Liver (tissue), 9 donors: ENCODE results near the gene IGHMBP2. TPM values are rescaled to one million over a fixed set of nuclear protein-coding genes. Genes with fewer than 3 reads are reported as not detected.

ENCODE experiments used
- DNase-seq: peaks from one replicate; pipeline ENCODE4 v3.0.0-alpha.2; 2017; ENCODE audit warnings: low spot score
- H3K27ac ChIP-seq, 2 donors: one replicate each; pipeline ENCODE4 v1.7.0; 2013; ENCODE audit warnings: inconsistent platforms in 2 of 2, low read length in 2 of 2, control low read depth in 1 of 2, low read depth in 1 of 2, mild to moderate bottlenecking in 1 of 2
- H3K27me3 ChIP-seq, 4 donors: one replicate each; pipeline versions ENCODE4 v1.6.1 to v1.7.0; 2013; ENCODE audit warnings: low read length in 3 of 4, inconsistent platforms in 1 of 4, mild to moderate bottlenecking in 1 of 4, moderate library complexity in 1 of 4; ENCODE audit not compliant: control insufficient read depth in 4 of 4, insufficient read depth in 4 of 4
- H3K36me3 ChIP-seq, 4 donors: one replicate each; pipeline versions ENCODE4 v1.6.1 to v1.7.0; 2013; ENCODE audit warnings: low read length in 3 of 4, mild to moderate bottlenecking in 3 of 4, low read depth in 1 of 4, moderate library complexity in 1 of 4; ENCODE audit not compliant: control insufficient read depth in 4 of 4, insufficient read depth in 3 of 4
- H3K4me1 ChIP-seq, 4 donors: one replicate each; pipeline versions ENCODE4 v1.6.1 to v1.7.0; 2013; ENCODE audit warnings: low read length in 3 of 4, mild to moderate bottlenecking in 3 of 4, moderate library complexity in 1 of 4; ENCODE audit not compliant: control insufficient read depth in 4 of 4, insufficient read depth in 4 of 4
- H3K4me3 ChIP-seq, 3 donors: one replicate each; pipeline versions ENCODE4 v1.6.1 to v1.7.0; 2013; ENCODE audit warnings: low read length in 3 of 3, control low read depth in 1 of 3, low read depth in 1 of 3, mild to moderate bottlenecking in 1 of 3
- H3K9ac ChIP-seq, 2 donors: one replicate each; pipeline ENCODE4 v1.7.0; 2013; ENCODE audit warnings: low read length in 2 of 2, mild to moderate bottlenecking in 2 of 2, moderate library complexity in 2 of 2, control low read depth in 1 of 2, low read depth in 1 of 2
- H3K9me3 ChIP-seq, 4 donors: one replicate each; pipeline versions ENCODE4 v1.6.1 to v1.7.0; 2013; ENCODE audit warnings: low read length in 3 of 4; ENCODE audit not compliant: control insufficient read depth in 4 of 4
- ATF3 ChIP-seq: IDR thresholded peaks from 2 replicates; pipeline ENCODE4 v1.6.1; 2016; ENCODE audit warnings: antibody characterized with exemption
- CTCF ChIP-seq: fragments of 150-350 bp; IDR thresholded peaks from 2 replicates; pipeline ENCODE4 v1.5.1; 2017; ENCODE audit warnings: improper control_type of control experiment, low read depth, low read length; ENCODE audit not compliant: missing input control
- EGR1 ChIP-seq, 2 donors: IDR thresholded peaks; 2 replicates each; pipeline ENCODE4 v1.6.1; 2016 to 2018; ENCODE audit warnings: antibody characterized with exemption in 2 of 2, low read depth in 2 of 2
- FOXA1 ChIP-seq: IDR thresholded peaks from 2 replicates; pipeline ENCODE4 v1.6.1; 2016; ENCODE audit warnings: antibody characterized with exemption
- GABPA ChIP-seq, 2 donors: IDR thresholded peaks in 1 of 2; conservative IDR thresholded peaks in 1 of 2; 2 replicates each; pipeline ENCODE4 v1.6.1; 2016; ENCODE audit warnings: antibody characterized with exemption in 2 of 2, mild to moderate bottlenecking in 1 of 2, moderate library complexity in 1 of 2
- HNF4G ChIP-seq: IDR thresholded peaks from 2 replicates; pipeline ENCODE4 v1.6.1; 2016; ENCODE audit warnings: antibody characterized with exemption
- MAX ChIP-seq: IDR thresholded peaks from 2 replicates; pipeline ENCODE4 v1.6.1; 2016; ENCODE audit warnings: antibody characterized with exemption
- NR2F2 ChIP-seq: IDR thresholded peaks from 2 replicates; pipeline ENCODE4 v1.6.1; 2016; ENCODE audit warnings: antibody characterized with exemption
- RAD21 ChIP-seq, 2 donors: IDR thresholded peaks; 2 replicates each; pipeline ENCODE4 v1.6.1; 2016; ENCODE audit warnings: antibody characterized with exemption in 2 of 2, mild to moderate bottlenecking in 2 of 2
- RXRA ChIP-seq, 2 donors: IDR thresholded peaks; 2 replicates each; pipeline ENCODE4 v1.6.1; 2017 to 2018; ENCODE audit warnings: antibody characterized with exemption in 2 of 2, mild to moderate bottlenecking in 1 of 2
- SP1 ChIP-seq: IDR thresholded peaks from 2 replicates; pipeline ENCODE4 v1.6.1; 2018; ENCODE audit warnings: antibody characterized with exemption, mild to moderate bottlenecking
- TAF1 ChIP-seq: conservative IDR thresholded peaks from 2 replicates; pipeline ENCODE4 v1.6.1; 2016; ENCODE audit warnings: antibody characterized with exemption, mild to moderate bottlenecking
- YY1 ChIP-seq: IDR thresholded peaks from 2 replicates; pipeline ENCODE4 v1.6.1; 2016; ENCODE audit warnings: antibody characterized with exemption, mild to moderate bottlenecking
- ZBTB33 ChIP-seq: IDR thresholded peaks from 2 replicates; pipeline ENCODE4 v1.6.1; 2016; ENCODE audit warnings: antibody characterized with exemption
- whole genome bisulfite sequencing: extraction: QIAGEN DNeasy Blood & Tissue Kit; methylation state at CpG from one replicate; pipeline ENCODE4 v1.1.7; 2013; 5-methylcytosine and 5-hydroxymethylcytosine counted together
- polyA plus RNA-seq, 2 donors: library from polyadenylated mRNA; stranded (reverse) in 1 of 2; unstranded in 1 of 2; fragments of 200-250 nt in 1 of 2; fragments of >200 nt in 1 of 2; fragmentation: Nextera tagmentation in 1 of 2; extraction: Ambion mirVana in 1 of 2; gene quantifications; one replicate each; pipeline versions ENCODE4 v1.2.1 to v1.2.3, GENCODE V29; 2013 to 2015
- total RNA-seq, 2 donors: library from RNA; depleted of rRNA; stranded (reverse); fragments of >200 nt; gene quantifications; one replicate each; pipeline ENCODE4 v1.2.3, GENCODE V29; 2014
- donor health status: healthy.
- donor health status: healthy.
- donor health status: healthy.
- donor health status: healthy.
- donor health status: healthy.

Gene IGHMBP2
- total and polyA plus RNA-seq, 4 donors: 5.7 to 14.0 (median 7.0) TPM

- TF ChIP-seq ZBTB33: no peak
- TF ChIP-seq GABPA (IDR thresholded peaks at IDR 0.05 in 1 of 2, conservative IDR thresholded peaks at IDR 0.05 in 1 of 2): peak in 1 of 2 donors; percentile 31
- no peak for TF ChIP-seq MAX
- TF ChIP-seq SP1: peak; percentile 84
These were observed 13.0 kb upstream of the IGHMBP2 start (continued) for GRCh38 chr11:68890490-68891231.

GRCh38 chr11:68891351-68891948 is 12.2 kb upstream of the IGHMBP2 start:
- peaks cover 4 to 16% (median 12%) of the 10 kb centered on the region in 4 donors for H3K4me1 ChIP-seq
- peak overlapping the region in 1 of 2 donors; percentile 18 for H3K9ac ChIP-seq
- 53% methylated on average over 17 of the region's 17 CpGs for WGBS
- TF ChIP-seq MAX: no peak
- no peak for TF ChIP-seq ZBTB33
- no peak for TF ChIP-seq FOXA1
- no peak for TF ChIP-seq TAF1
- TF ChIP-seq ATF3: no peak
- TF ChIP-seq EGR1 (IDR thresholded peaks at IDR 0.05; ENCODE audit: low read depth in 2 of 2): peak; percentile 36 to 78
- no peak for TF ChIP-seq CTCF
- TF ChIP-seq YY1: no peak
- no peak overlapping the region for H3K4me3 ChIP-seq
- DNase-seq: no peak
- H3K27ac ChIP-seq: peak overlapping the region; percentile 82 to 87
- no peaks in the 10 kb centered on the region for H3K27me3 ChIP-seq
- peaks cover 6 to 32% (median 19%) of the 10 kb centered on the region in 4 donors for H3K36me3 ChIP-seq
- H3K9me3 ChIP-seq: no peaks in the 10 kb centered on the region

GRCh38 chr11:68892576-68892975 is 11.1 kb upstream of the IGHMBP2 start:
- DNase-seq: no peak
- H3K9me3 ChIP-seq: no peaks in the 10 kb centered on the region
- H3K27ac ChIP-seq: no peak overlapping the region
- H3K4me3 ChIP-seq: no peak overlapping the region
- H3K4me1 ChIP-seq: peaks cover 4 to 16% (median 12%) of the 10 kb centered on the region in 4 donors
- H3K36me3 ChIP-seq: peaks cover 6 to 43% (median 27%) of the 10 kb centered on the region in 4 donors
- no peak overlapping the region for H3K9ac ChIP-seq
- no peaks in the 10 kb centered on the region for H3K27me3 ChIP-seq
- 96% methylated on average over 20 of the region's 20 CpGs for WGBS
- no peak for TF ChIP-seq GABPA (IDR thresholded peaks at IDR 0.05 in 1 of 2, conservative IDR thresholded peaks at IDR 0.05 in 1 of 2)
- TF ChIP-seq TAF1: no peak
- no peak for TF ChIP-seq CTCF
- no peak for TF ChIP-seq RXRA (IDR thresholded peaks at IDR 0.05)
- TF ChIP-seq YY1: no peak
- no peak for TF ChIP-seq FOXA1
- no peak for TF ChIP-seq HNF4G
- TF ChIP-seq NR2F2: no peak
- TF ChIP-seq RAD21 (IDR thresholded peaks at IDR 0.05): no peak
- TF ChIP-seq SP1: no peak
